Activated T-helper 2 cell treated with anti-CD3 and anti-CD28 coated beads, Interferon-gamma antibody, Interleukin-2, Interleukin-4, amounts not matched to agents 10 μg/mL and 5 μg/mL and 100 μg/mL, durations not matched to agents 14 hours and 24 hours and 36 hours (primary cell): ENCODE measurements around the gene DMRTA2. TPM values are rescaled to one million over a fixed set of nuclear protein-coding genes. Genes with fewer than 3 reads are reported as not detected.

Experiments
- DNase-seq: peaks from one replicate; pipeline ENCODE4 v3.0.0; 2021; ENCODE audit warnings: low spot score
- H3K27ac Mint-ChIP-seq: one replicate; pipeline ENCODE4 v1.8.0; 2021; ENCODE audit warnings: mixed read lengths
- H3K27me3 Mint-ChIP-seq: one replicate; pipeline ENCODE4 v1.8.0; 2021; ENCODE audit warnings: low read depth, mixed read lengths
- H3K36me3 Mint-ChIP-seq: one replicate; pipeline ENCODE4 v1.8.0; 2021; ENCODE audit warnings: low read depth, mixed read lengths
- H3K4me1 Mint-ChIP-seq: one replicate; pipeline ENCODE4 v1.8.0; 2021; ENCODE audit warnings: low read depth, mixed read lengths
- H3K4me3 Mint-ChIP-seq: one replicate; pipeline ENCODE4 v1.8.0; 2021; ENCODE audit warnings: low read depth, mild to moderate bottlenecking, moderate library complexity, mixed read lengths
- H3K9me3 Mint-ChIP-seq: one replicate; pipeline ENCODE4 v1.8.0; 2021; ENCODE audit warnings: mixed read lengths
- intact Hi-C: fragments of 100-400 bp; cut with micrococcal nuclease; formaldehyde crosslinking; loops from one replicate; pipeline ENCODE4 v1.15.1; 2023
- total RNA-seq: library from RNA; stranded (reverse); gene quantifications from 2 replicates; pipeline ENCODE4 v1.2.3, GENCODE V29; 2022

DMRTA2 gene
- total RNA-seq, 1 donor from 2014 or later: not detected

DNA sequence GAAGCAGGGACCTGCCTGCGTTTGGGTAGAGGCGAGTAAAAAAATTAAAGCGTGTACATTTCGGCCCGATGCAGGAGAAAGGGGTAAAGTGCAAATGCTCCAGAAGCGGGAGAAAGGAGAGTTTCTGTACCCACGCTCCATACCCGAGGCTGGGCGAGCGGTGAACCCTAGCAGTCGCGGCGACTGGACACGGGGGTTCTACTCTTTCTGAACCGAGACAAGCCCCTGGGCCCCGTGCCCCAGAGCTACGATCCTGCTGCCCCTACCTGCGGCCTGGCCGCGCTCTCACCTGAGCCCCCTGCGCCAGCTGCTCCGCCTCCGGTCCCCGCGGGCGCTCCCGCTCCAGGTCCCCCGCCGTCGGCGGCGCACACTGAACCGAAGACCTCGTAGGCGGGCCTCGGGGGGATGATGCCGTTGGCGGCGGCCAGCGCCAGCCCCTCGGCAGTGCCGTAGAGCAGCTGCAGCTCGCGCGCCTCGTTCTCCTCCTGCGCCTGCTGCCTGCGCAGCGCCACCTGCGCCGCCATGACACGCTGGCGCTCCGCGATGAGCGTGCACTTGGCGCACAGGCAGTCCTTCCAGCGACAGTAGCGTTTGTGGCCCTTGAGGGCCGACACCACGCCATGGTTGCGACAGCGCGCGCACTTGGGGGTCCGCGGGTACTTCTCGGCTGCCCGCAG lies 2.4 kb downstream of the DMRTA2 start:
- peaks cover 79% of the 10 kb centered on the region for H3K27me3 Mint-ChIP-seq
- no peak overlapping the region for H3K4me3 Mint-ChIP-seq
- no peak for DNase-seq
- intact Hi-C loops: loop anchor here (5.0 kb wide), 1 partner anchor 186 kb away; no protein-coding TSS in a partner anchor
- no peaks in the 10 kb centered on the region for H3K36me3 Mint-ChIP-seq
- peak overlapping the region; percentile 60 for H3K27ac Mint-ChIP-seq
- H3K4me1 Mint-ChIP-seq: peaks cover 23% of the 10 kb centered on the region
- H3K9me3 Mint-ChIP-seq: no peaks in the 10 kb centered on the region

DNA sequence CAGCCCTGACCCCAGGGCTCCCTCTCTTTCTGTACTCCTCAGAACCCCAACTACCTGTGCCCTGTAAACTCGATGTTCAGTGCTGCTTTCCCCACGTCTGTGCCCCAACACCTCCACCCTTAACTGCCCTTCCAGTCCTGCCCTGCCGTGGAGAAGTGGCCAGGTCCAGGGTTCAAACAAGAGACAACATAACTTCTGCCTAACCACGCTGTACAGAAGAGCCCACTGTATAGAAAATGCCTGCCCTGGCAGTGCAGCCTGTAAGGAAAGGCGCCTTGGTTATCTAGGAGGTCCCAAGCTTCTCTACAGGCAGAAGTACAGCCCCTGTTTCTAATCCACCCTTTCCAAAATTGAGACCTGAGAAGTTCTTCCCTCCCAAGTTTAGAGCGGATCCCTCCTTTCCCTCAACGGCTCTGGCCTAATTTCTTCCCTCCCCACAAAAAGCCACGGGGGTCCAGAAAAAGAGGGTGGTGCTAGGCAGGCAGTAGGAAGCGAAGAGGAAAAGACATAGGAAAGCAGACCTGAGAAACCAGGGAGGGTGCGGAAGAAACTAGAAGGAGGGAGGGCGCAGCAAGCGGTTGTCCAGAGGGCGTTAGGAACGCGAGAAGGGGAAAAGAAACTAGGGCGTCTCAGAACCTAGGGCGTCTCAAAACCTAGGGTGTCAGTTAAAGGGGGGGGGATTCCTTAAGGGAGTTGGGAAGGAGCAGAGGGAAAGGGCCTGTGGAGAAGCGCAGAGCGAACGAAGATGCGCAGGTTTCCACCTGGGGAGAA lies 3.2 kb downstream of the DMRTA2 start:
- H3K36me3 Mint-ChIP-seq: no peaks in the 10 kb centered on the region
- H3K27ac Mint-ChIP-seq: peak overlapping the region; percentile 60
- H3K4me3 Mint-ChIP-seq: no peak overlapping the region
- peaks cover 77% of the 10 kb centered on the region for H3K27me3 Mint-ChIP-seq
- no peaks in the 10 kb centered on the region for H3K9me3 Mint-ChIP-seq
- H3K4me1 Mint-ChIP-seq: peaks cover 23% of the 10 kb centered on the region
- DNase-seq: no peak
- intact Hi-C loops: loop anchor here (5.0 kb wide), 2 partner anchors 53 to 187 kb away; no protein-coding TSS in a partner anchor

DNA sequence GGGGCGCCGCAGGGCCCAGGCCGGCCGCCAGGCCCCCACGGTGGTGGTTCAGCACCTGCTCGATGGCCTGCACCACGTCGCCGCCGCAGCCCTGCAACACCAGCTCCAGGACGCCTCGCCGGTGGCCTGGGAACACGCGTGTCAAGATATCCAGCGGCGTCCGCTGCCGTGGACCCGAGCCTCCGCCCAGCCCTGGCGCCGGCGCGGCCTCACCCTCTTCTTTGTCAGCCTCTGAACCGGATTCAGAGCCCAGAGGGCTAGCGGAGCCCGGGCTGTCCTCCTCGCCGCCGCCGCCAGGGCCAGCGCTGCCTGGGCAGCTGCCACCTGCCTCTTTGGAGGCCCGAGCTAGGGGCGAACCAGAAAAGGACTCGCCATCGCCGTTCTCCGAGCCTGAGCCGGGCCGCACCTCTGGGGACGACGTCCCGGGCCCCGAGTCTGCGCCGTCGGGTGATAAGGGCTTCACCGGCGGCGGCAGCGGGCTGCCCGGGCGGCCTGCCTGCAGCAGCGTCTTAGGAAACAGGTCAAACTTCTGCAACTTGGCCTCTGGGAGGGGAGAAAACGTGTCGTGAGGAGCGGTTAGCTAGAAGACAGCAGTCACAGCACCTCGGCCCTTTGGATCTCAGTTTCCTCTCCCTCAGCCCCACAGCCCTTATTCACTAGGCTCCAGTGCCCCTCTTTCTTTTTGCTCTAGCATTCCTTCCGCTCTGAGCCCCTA lies 3.9 kb downstream of the DMRTA2 start:
- H3K4me1 Mint-ChIP-seq: peaks cover 18% of the 10 kb centered on the region
- intact Hi-C loops: loop anchor here (5.0 kb wide), 1 partner anchor 52 kb away; no protein-coding TSS in a partner anchor
- no peak overlapping the region for H3K4me3 Mint-ChIP-seq
- no peak for DNase-seq
- H3K27me3 Mint-ChIP-seq: peaks cover 77% of the 10 kb centered on the region
- H3K27ac Mint-ChIP-seq: no peak overlapping the region
- no peaks in the 10 kb centered on the region for H3K36me3 Mint-ChIP-seq
- no peaks in the 10 kb centered on the region for H3K9me3 Mint-ChIP-seq

DNA sequence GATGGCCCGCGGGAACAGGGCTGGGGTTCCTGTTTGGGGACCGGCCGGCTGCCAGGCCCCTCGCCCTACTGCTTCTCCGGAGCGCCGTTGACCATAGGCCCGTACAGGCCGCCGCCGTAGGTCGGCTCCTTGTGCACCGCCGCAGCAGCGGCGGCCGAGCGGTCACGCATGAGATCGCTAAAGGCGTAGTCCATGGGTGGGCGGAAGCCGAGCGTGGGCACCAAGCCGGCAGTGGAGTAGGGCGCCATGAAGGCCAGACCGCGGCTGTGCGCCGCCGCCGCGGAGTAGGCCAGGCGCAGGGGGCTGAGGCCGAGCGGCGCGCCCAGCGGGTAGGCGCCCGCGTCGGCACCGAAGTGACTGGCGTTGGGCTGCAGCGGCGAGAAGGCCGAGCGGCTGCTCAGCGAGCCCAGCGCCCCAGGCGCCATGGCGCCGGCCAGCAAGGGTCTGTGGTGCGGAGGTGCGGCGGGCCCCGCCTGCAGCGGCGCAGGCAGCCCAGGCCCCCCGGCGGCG lies 4.6 kb downstream of the DMRTA2 start:
- Mint-ChIP-seq H3K36me3 (no peaks in the 10 kb centered on the region), H3K4me3 (no peak overlapping the region), H3K9me3 (no peaks in the 10 kb centered on the region), H3K4me1 (peaks cover 15% of the 10 kb centered on the region), H3K27me3 (peaks cover 77% of the 10 kb centered on the region), H3K27ac (no peak overlapping the region)
- intact Hi-C loops: loop anchor here (5.0 kb wide), 1 partner anchor 51 kb away; no protein-coding TSS in a partner anchor
- no peak for DNase-seq

DNA sequence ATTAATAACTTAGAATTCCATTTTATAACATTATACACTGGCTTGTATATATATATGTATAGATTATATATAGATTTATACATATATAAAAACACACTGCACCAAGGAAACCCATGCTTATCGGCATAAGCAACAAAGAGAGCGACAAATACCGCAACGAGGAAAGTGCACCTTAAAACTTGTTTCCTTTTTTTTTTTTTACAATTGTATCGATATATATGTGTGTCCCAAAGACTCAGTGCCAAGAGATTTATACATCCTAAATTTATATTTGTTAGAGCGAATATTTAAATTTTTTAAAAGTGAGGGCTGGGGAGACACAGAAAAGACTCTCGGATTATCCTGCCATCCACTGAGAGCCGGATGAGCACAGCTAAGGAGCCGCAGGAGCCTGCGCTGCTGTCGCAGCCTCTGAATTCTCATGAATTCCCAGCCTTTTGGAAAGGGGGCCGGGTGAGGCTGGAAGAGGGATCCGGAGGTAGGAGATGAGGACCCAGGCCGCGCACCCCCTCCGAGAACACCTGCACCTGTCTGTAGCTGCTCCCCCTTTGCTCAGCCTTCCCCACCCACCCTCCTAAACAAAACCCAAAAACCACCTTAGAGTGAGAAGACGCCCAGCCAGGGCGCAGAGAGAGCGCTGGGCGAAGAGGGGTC lies 5.2 kb downstream of the DMRTA2 start:
- Mint-ChIP-seq H3K9me3 (no peaks in the 10 kb centered on the region), H3K4me1 (peaks cover 13% of the 10 kb centered on the region), H3K27ac (no peak overlapping the region), H3K4me3 (no peak overlapping the region), H3K36me3 (no peaks in the 10 kb centered on the region), H3K27me3 (peaks cover 76% of the 10 kb centered on the region)
- intact Hi-C loops: loop anchor here (1.0 to 5.0 kb wide), 2 partner anchors 9 to 51 kb away; no protein-coding TSS in a partner anchor
- no peak for DNase-seq

DNA sequence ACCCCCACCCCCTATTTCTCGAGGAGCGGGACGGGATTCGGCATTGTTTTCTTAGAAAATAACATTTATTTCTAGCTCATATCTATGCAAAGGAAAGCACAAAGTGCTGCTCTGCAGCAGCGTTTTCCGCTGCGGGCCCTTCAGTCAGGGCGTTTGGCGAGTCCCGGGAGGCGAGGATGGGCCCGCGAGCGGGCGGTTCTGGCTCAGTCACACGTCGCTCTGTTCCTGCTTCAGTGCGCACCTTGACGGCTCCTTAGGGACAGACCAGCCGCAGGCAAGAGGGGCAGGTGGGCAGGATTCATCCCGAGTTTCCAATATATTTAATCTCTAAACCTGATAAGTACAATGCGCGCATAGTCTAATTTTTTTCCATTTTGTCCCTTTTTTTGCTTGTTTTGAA lies 5.7 kb downstream of the DMRTA2 start:
- H3K4me1 Mint-ChIP-seq: peaks cover 13% of the 10 kb centered on the region
- peaks cover 74% of the 10 kb centered on the region for H3K27me3 Mint-ChIP-seq
- H3K4me3 Mint-ChIP-seq: no peak overlapping the region
- H3K36me3 Mint-ChIP-seq: no peaks in the 10 kb centered on the region
- DNase-seq: no peak
- no peaks in the 10 kb centered on the region for H3K9me3 Mint-ChIP-seq
- no peak overlapping the region for H3K27ac Mint-ChIP-seq
- intact Hi-C loops: loop anchor here (1.0 to 5.0 kb wide), 2 partner anchors 10 to 50 kb away; no protein-coding TSS in a partner anchor

DNA sequence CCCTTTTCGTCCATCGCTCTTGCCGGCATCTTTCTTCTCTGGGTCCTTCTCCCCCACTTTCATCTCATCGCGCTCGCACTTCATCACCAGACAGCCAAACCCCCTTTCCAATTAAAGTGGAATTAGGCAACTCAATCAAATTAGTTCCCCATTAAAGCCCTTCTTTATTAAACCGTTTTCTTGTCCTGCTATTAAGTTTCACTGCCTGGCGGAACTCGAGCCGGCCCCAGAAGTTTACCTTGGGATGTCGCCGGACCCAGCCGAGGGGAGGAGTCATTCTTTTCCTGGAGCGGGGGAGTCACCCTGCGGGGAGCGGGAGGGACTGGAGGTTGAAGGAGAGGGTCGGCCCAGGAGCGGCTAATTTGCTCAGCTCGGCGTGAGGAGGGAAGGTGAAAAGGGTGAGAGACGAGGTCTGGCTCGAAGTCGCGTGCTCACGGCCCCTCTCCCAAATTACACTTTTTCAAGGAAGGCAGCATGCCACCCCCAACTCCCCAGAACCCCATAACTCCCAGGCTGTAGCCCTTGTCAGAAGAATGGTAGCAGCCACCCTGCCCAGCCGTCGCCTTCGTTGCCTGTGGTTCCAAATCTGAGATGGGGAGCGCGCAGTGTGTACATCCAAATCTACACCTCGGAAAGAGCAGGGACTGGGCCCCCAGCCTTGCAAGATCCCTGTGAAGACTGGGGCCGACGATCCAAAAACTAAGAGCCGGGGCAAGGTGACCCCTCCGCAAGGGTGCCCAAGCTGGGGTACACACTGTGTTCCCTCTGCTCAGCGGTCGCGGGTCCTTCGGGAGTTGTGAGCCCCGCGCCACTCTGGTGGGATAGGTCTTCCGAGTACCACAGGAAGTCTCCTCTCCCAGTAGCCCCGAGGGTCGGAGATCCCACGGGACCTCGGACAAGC lies 6.4 kb downstream of the DMRTA2 start:
- H3K27me3 Mint-ChIP-seq: peaks cover 68% of the 10 kb centered on the region
- no peaks in the 10 kb centered on the region for H3K36me3 Mint-ChIP-seq
- H3K4me3 Mint-ChIP-seq: no peak overlapping the region
- H3K4me1 Mint-ChIP-seq: peaks cover 11% of the 10 kb centered on the region
- peak overlapping the region; percentile 52 for H3K27ac Mint-ChIP-seq
- no peaks in the 10 kb centered on the region for H3K9me3 Mint-ChIP-seq
- intact Hi-C loops: loop anchor here (1.0 to 5.0 kb wide), 2 partner anchors 10 to 50 kb away; no protein-coding TSS in a partner anchor
- DNase-seq: no peak

DNA sequence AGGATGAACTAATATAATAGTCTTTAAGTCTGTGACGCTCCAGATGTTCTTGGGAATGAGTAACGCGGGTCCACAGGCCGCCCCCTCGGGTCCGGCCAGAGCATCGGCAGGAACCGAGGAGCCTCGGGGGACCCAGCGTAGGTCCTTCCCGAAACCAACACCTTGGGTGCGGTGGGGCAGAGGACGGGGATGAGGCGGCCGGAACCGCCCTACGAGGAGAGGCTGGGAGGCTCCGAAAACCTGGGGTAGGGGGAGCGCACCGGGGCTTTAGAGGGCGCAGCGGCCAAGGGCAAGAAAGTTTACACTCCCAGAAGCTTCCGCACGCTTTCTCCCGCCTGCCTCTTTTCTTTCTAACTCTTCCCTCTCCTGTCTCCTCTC lies 7.1 kb downstream of the DMRTA2 start:
- Mint-ChIP-seq H3K4me3 (no peak overlapping the region), H3K36me3 (no peaks in the 10 kb centered on the region)
- no peak for DNase-seq

DNA sequence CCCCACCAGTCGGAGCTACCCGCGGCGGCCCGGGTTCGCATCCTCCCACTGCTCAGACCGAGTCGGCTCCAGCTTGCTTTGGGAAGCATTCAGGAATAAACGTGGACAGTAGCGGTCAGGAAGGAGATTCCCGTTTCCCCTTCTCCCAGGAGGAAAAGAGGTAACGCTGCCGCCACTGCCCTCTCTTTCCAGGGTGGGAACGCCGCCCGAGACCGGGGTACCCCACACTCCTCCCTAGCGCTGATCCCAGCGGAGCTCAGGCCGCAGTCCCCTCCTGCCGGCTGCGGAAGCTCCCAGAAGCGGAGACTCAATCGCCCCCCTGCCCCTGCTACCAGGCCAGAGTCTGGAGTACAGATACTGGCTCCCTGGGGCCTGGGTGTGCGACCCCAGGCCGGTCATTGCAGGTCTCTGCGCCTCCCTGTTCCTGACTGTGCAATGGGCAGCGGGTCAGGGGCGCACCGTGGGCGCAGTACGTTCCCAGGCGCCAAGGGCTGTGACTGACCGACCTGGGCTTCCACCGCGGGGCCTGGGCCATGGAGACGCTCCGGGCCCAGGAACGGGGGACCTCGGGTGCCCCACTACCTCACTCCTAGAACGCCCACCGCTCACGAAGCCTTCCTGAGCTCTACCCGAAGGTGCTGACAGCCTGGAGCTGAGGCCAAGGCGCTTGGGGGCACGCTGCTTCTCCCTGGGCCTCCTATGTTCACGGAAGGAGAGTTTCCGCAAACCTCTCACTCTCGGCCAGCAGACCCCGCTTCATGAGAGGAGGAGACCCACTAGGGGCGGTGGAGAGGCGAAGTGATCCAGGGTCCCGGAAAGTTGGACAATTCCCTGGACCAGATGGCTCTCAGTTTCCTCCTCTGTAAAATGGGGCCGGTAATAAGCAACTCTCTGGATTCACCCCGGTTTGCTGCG lies 7.8 kb downstream of the DMRTA2 start:
- Mint-ChIP-seq H3K36me3 (no peaks in the 10 kb centered on the region), H3K4me1 (peaks cover 6% of the 10 kb centered on the region), H3K4me3 (no peak overlapping the region), H3K27me3 (peaks cover 63% of the 10 kb centered on the region), H3K9me3 (no peaks in the 10 kb centered on the region), H3K27ac (no peak overlapping the region)
- DNase-seq: no peak
- intact Hi-C loops: loop anchor here (5.0 kb wide), 1 partner anchor 48 kb away; no protein-coding TSS in a partner anchor

More for the DNA sequence above, 7.1 kb downstream of the DMRTA2 start:
- intact Hi-C loops: loop anchor here (5.0 kb wide), 1 partner anchor 49 kb away; no protein-coding TSS in a partner anchor
- no peaks in the 10 kb centered on the region for H3K9me3 Mint-ChIP-seq
- H3K4me1 Mint-ChIP-seq: peaks cover 7% of the 10 kb centered on the region
- H3K27me3 Mint-ChIP-seq: peaks cover 65% of the 10 kb centered on the region
- no peak overlapping the region for H3K27ac Mint-ChIP-seq

DNA sequence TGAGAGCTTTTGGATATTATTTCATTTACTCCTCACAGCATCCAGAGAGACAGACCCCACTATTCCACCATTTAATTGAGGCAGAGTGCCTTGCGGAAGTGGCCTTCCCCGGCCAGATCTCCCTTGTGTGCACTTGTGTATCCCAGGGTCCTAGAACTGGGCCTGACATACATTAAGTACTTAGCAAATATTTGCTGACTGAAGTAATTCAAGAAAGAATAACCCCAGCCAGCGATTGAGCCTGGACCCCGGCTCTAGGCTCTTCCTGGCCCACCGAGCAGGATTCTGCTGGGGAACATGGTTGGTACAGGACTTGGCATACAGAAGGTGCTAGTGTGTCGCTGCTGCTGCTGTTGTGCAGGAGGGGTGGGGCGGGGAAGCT lies 8.4 kb downstream of the DMRTA2 start:
- peaks cover 57% of the 10 kb centered on the region for H3K27me3 Mint-ChIP-seq
- H3K36me3 Mint-ChIP-seq: no peaks in the 10 kb centered on the region
- H3K27ac Mint-ChIP-seq: no peak overlapping the region
- intact Hi-C loops: loop anchor here (5.0 kb wide), 1 partner anchor 48 kb away; no protein-coding TSS in a partner anchor
- DNase-seq: no peak
- H3K9me3 Mint-ChIP-seq: no peaks in the 10 kb centered on the region
- H3K4me3 Mint-ChIP-seq: no peak overlapping the region
- no peaks in the 10 kb centered on the region for H3K4me1 Mint-ChIP-seq
